Myocyte (in vitro differentiated cells): ENCODE measurements around the gene SFT2D3. TPM values are rescaled to one million over a fixed set of nuclear protein-coding genes. Genes with fewer than 3 reads are reported as not detected.
"Not testable (repeated sequence)": the region's sequence is repeated elsewhere in the genome, so short reads cannot be mapped to it uniquely, and the experiment has no call there.

Experiments used
- DNase-seq: peaks from one replicate; pipeline ENCODE4 v3.0.0-alpha.2; 2012; ENCODE audit warnings: low read depth
- total RNA-seq: library from RNA; depleted of rRNA; stranded (reverse); fragments of >200 nt; gene quantifications from 2 replicates; pipeline ENCODE4 v1.2.3, GENCODE V29; 2014

Gene SFT2D3
- total RNA-seq, 1 donor from 2014 or later = 8.3 TPM

GRCh38 chr2:127737892-127738291, 36.6 kb downstream of the SFT2D3 start:
- DNase-seq = no peak

- no peak for DNase-seq
Measured at GRCh38 chr2:127739800-127740199, 38.5 kb downstream of the SFT2D3 start.

GRCh38 chr2:127740665-127741288, 39.5 kb downstream of the SFT2D3 start:
- no peak for DNase-seq

- no peak for DNase-seq
Measured at GRCh38 chr2:127743477-127744026, 42.3 kb downstream of the SFT2D3 start.

GRCh38 chr2:127747621-127748020, 46.3 kb downstream of the SFT2D3 start:
- no peak for DNase-seq

- DNase-seq = not testable (repeated sequence)
Measured at GRCh38 chr2:127749537-127749936, 48.2 kb downstream of the SFT2D3 start.

GRCh38 chr2:127753374-127753773, 52.1 kb downstream of the SFT2D3 start:
- DNase-seq = no peak

- no peak for DNase-seq
Measured at GRCh38 chr2:127754186-127754585, 52.9 kb downstream of the SFT2D3 start.

Other genes starting within 250 kb of the SFT2D3 start
- gene IWS1, start 175.0 kb upstream of the SFT2D3 start, total RNA-seq = 56.3 and 71.7 TPM in 2 replicates
- 0.16 TPM in 1 of 2 replicates, not detected in the other for gene MYO7B, start 165.8 kb upstream of the SFT2D3 start, total RNA-seq
- gene GPR17, start 55.3 kb upstream of the SFT2D3 start, total RNA-seq = not detected in 2 replicates
- 6.9 and 8.8 TPM in 2 replicates for gene LIMS2, start 26.0 kb upstream of the SFT2D3 start, total RNA-seq
- 22.9 and 28.8 TPM in 2 replicates for gene WDR33, start 109.7 kb downstream of the SFT2D3 start, total RNA-seq
- 21.7 and 25.8 TPM in 2 replicates for gene POLR2D, start 156.7 kb downstream of the SFT2D3 start, total RNA-seq
- gene AMMECR1L, start 184.5 kb downstream of the SFT2D3 start, total RNA-seq = 10.2 and 10.3 TPM in 2 replicates